HEK293T (cell line): ENCODE results near the gene TOP3B.

Experiments
- CTCF ChIA-PET: fragments of 350-600 bp; formaldehyde crosslinking; extraction: SDS; loops from one replicate; lab custom pipeline; 2021; ENCODE audit warnings: antibody characterized with exemption, inconsistent platforms; lab: Yijun Ruan, JAX
- POLR2A ChIA-PET: fragments of 350-600 bp; formaldehyde crosslinking; extraction: SDS; loops from one replicate; lab custom pipeline; 2020; ENCODE audit warnings: antibody characterized with exemption, inconsistent platforms; lab: Yijun Ruan, JAX
- DNase-seq: peaks from one replicate; pipeline ENCODE4 v3.0.0; 2012; ENCODE audit warnings: mixed read lengths; ENCODE audit errors: extremely low spot score
- ARNT ChIP-seq: fragments of 450-650 bp; IDR thresholded peaks from 2 replicates; pipeline ENCODE4 v1.6.1; 2017; ENCODE audit warnings: mild to moderate bottlenecking
- BHLHE40 ChIP-seq: fragments of 450-650 bp; IDR thresholded peaks from 2 replicates; pipeline ENCODE4 v1.6.1; 2016; ENCODE audit warnings: mild to moderate bottlenecking, moderate library complexity, borderline replicate concordance
- CTBP1 ChIP-seq: fragments of 450-650 bp; IDR thresholded peaks from 2 replicates; pipeline ENCODE4 v1.6.1; 2016; ENCODE audit warnings: borderline replicate concordance
- ELF4 ChIP-seq: fragments of 450-650 bp; IDR thresholded peaks from 2 replicates; pipeline ENCODE4 v1.6.1; 2017; ENCODE audit warnings: antibody characterized with exemption
- FOXA1 ChIP-seq: fragments of 450-650 bp; IDR thresholded peaks from 2 replicates; pipeline ENCODE4 v1.6.1; 2016; ENCODE audit warnings: mild to moderate bottlenecking
- FOXK2 ChIP-seq: fragments of 450-650 bp; IDR thresholded peaks from 2 replicates; pipeline ENCODE4 v1.6.1; 2016; ENCODE audit warnings: mild to moderate bottlenecking
- FOXM1 ChIP-seq: fragments of 450-650 bp; IDR thresholded peaks from 2 replicates; pipeline ENCODE4 v1.6.1; 2017; ENCODE audit warnings: mild to moderate bottlenecking, borderline replicate concordance
- HDGF ChIP-seq: fragments of 450-650 bp; IDR thresholded peaks from 2 replicates; pipeline ENCODE4 v1.6.1; 2017; ENCODE audit warnings: antibody characterized with exemption, borderline replicate concordance
- L3MBTL2 ChIP-seq: fragments of 450-650 bp; conservative IDR thresholded peaks from 2 replicates; pipeline ENCODE4 v1.6.1; 2016; ENCODE audit warnings: mild to moderate bottlenecking
- LEF1 ChIP-seq: fragments of 450-650 bp; IDR thresholded peaks from 2 replicates; pipeline ENCODE4 v1.6.1; 2017; ENCODE audit warnings: mild to moderate bottlenecking, borderline replicate concordance
- NFRKB ChIP-seq: fragments of 450-650 bp; IDR thresholded peaks from 2 replicates; pipeline ENCODE4 v1.6.1; 2016; ENCODE audit warnings: mild to moderate bottlenecking, moderate library complexity
- SP1 ChIP-seq: fragments of 450-650 bp; IDR thresholded peaks from 2 replicates; pipeline ENCODE4 v1.6.1; 2017
- SUZ12 ChIP-seq: fragments of 450-650 bp; IDR thresholded peaks from 2 replicates; pipeline ENCODE4 v1.6.1; 2016; ENCODE audit warnings: mild to moderate bottlenecking
- TARDBP ChIP-seq: fragments of 450-650 bp; IDR thresholded peaks from 2 replicates; pipeline ENCODE4 v1.6.1; 2016
- ZNF384 ChIP-seq: fragments of 450-650 bp; IDR thresholded peaks from 2 replicates; pipeline ENCODE4 v1.6.1; 2016
- TF ChIP-seq, protein P1 (sequence below): fragments of 450-650 bp; IDR thresholded peaks from 2 replicates; pipeline ENCODE4 v1.6.1; 2016

The TOP3B gene

DNA sequence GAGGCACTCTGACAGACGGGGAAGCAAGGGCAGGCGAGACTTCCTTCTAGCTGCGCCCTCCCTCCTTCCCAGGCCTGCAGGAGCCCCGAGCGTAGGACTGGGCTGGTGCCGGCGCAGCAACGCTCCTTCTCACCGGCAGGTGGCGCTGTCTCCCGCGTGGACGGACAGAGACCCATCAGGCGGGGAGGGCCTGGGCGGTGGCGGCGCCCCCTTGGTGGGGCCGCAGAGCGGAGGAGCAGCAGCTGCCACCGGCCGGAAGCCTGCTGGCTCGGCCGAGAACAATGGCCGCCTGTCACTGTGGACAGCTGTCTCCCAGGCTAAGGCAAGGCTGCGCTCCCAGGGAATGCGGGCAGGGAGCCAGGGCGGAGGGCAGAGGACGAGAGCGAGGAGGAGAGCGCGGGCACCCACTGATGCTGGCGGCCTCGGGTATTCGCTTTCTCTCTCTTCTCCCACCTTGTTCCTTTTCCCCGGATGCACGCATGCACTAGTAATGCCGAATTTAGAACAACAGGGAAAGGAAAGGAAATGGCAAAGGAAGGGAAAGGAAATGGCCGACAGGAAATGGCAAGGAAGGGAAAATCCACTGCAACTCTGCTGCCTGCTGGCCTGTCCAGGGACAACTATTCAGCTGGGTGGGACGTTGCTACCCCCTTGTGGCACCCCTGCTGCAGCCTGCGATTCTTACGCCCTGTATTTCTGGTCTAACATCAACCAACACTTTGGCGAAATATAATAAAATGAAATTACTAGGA is 44.3 kb downstream of the TOP3B start:
- ChIA-PET POLR2A (interaction anchor here (0.5 to 2.3 kb wide), 3 partner anchors 14 to 225 kb away, joined by 3 to 7 read pairs (median 3); partner anchors contain the start of gene PPM1F), CTCF (interaction anchor here (0.7 to 2.0 kb wide), 12 partner anchors 10 to 240 kb away, joined by 3 to 17 read pairs (median 4); partner anchors contain the start of gene PPM1F)
- DNase-seq, result peak; percentile 97
- TF ChIP-seq SUZ12 (no peak), FOXM1 (peak; percentile 66; the same call in 1 of the 2 replicates), NFRKB (peak; percentile 53), TARDBP (no peak), ELF4 (peak; percentile 33)

GRCh38 chr22:21937821-21938070 is 44.8 kb downstream of the TOP3B start:
- POLR2A ChIA-PET, result interaction anchor here (0.5 to 2.3 kb wide), 3 partner anchors 15 to 225 kb away, joined by 3 to 7 read pairs (median 3); partner anchors contain the start of gene PPM1F
- TF ChIP-seq, protein P1, sequence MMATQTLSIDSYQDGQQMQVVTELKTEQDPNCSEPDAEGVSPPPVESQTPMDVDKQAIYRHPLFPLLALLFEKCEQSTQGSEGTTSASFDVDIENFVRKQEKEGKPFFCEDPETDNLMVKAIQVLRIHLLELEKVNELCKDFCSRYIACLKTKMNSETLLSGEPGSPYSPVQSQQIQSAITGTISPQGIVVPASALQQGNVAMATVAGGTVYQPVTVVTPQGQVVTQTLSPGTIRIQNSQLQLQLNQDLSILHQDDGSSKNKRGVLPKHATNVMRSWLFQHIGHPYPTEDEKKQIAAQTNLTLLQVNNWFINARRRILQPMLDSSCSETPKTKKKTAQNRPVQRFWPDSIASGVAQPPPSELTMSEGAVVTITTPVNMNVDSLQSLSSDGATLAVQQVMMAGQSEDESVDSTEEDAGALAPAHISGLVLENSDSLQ, result no peak
- TF ChIP-seq ARNT (no peak), CTBP1 (no peak)
- CTCF ChIA-PET, result interaction anchor here (0.7 to 2.0 kb wide), 7 partner anchors 11 to 240 kb away, joined by 3 to 17 read pairs (median 4); partner anchors contain the start of gene PPM1F
- no peak for DNase-seq

DNA sequence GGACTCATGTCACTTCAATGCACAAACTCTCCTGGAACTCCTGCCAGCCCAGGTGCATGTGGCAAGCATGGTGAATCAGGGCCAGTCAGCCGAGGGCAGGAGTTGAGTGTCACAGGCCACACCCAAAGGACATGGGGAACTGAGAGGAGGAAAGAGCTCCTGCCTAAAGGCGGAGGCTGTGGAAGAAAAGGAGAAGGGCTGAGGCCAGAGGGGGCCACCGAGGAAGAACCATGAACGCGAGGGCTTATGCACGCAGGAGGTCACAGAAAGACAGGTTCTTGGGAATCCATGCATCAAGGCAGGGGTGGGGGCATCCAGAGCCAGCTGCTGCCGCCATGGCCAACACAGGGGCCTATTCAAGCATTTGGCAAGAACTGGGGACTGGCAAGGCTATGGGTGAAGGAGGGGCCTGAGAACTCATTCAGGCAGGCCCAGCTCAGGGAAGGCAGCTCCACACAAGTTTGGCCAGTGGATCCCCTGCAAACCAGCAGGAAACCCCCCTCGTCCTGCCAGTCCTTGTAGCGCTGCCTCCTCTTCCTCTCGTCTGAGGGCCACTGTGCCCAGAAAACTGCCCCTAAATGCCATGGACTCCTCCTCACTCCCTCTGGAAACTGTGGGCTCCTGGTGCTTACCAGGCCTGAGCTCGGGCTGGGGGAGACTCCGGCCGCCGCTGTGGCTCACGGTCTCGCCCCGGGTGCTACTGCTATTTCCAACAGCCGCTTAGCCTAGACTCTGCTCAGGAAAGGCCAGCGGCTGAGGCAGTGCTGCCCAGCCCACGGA is 45.4 kb downstream of the TOP3B start:
- ChIA-PET CTCF (interaction anchor here (0.7 to 2.0 kb wide), 6 partner anchors 11 to 239 kb away, joined by 3 to 17 read pairs (median 4); partner anchors contain the start of gene PPM1F), POLR2A (interaction anchor here (0.5 to 2.3 kb wide), 3 partner anchors 15 to 224 kb away, joined by 3 to 7 read pairs (median 3); partner anchors contain the start of gene PPM1F)
- TF ChIP-seq LEF1 (no peak), FOXM1 (no peak), ZNF384 (no peak), SUZ12 (no peak), ARNT (no peak), NFRKB (no peak), CTBP1 (no peak), FOXA1 (no peak), BHLHE40 (no peak), ELF4 (no peak), L3MBTL2 (no peak), HDGF (no peak), TARDBP (no peak), SP1 (no peak)
- TF ChIP-seq, protein P1, result no peak
- DNase-seq, result no peak

GRCh38 chr22:21936151-21936775 is 46.3 kb downstream of the TOP3B start:
- no peak for DNase-seq
- CTCF ChIA-PET, result interaction anchor here (0.7 kb wide), 1 partner anchor 1768 kb away, joined by 3 read pairs; no protein-coding TSS in a partner anchor
- TF ChIP-seq HDGF (no peak), TARDBP (no peak), FOXM1 (no peak), ZNF384 (no peak), LEF1 (no peak), BHLHE40 (no peak), SUZ12 (no peak), L3MBTL2 (peak; percentile 23; the same call in 1 of the 2 replicates), FOXK2 (no peak)
- POLR2A ChIA-PET, result no interaction called here

GRCh38 chr22:21933910-21934309 is 48.7 kb downstream of the TOP3B start:
- CTCF ChIA-PET, result no interaction called here
- POLR2A ChIA-PET, result no interaction called here
- DNase-seq, result no peak
- TF ChIP-seq NFRKB (no peak), BHLHE40 (no peak), FOXA1 (no peak), HDGF (no peak), L3MBTL2 (no peak), LEF1 (no peak), TARDBP (no peak), SP1 (no peak), ELF4 (no peak), FOXM1 (no peak), SUZ12 (no peak), FOXK2 (no peak), ZNF384 (no peak), CTBP1 (no peak), ARNT (no peak)
- TF ChIP-seq, protein P1, result no peak
